Fibroblast of gingiva (primary cell): ENCODE data around the gene SPTA1.

Source experiments
- DNase-seq: peaks from one replicate; pipeline ENCODE4 v3.0.0-alpha.2; 2011; ENCODE audit warnings: low read depth

SPTA1 gene

DNA sequence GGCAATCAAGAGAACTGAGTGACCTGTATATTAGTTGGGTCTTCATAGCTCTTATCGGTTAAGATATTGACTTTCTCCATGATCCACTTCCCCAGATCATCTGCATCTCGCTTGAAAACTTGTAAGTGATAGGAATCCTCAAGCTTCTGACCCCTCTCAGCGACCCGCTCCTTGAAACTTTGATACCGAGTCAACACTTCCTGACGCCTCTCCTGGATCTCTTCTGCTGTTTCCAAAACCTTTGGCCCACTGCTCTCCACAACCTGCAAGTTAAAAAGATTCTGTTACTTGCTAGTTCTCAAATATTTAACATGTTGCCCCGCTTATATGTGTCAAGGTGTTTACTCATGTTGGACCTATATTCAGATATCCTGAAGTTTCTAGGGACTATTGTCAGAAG is 1.4 kb downstream of the SPTA1 start:
- no peak for DNase-seq

DNA sequence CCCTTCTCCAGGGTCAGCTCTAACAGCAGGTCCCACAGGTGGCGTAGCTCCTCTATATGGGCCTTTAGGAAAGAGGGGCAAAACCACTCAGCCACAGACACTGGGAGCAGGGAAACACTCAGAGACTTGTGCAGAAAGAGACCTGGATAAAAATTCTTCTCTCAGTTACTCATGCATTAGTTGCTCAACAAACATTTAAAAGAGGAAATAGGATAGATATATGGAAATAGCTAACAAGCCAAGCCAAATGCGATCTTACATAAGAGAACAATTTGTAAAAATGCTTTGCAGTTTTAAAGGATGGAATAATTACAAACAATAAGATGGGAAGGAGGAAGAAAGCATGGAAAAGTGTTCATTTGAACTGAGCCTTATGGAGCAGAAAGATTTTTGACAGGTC is 4.9 kb downstream of the SPTA1 start:
- DNase-seq, result no peak

DNA sequence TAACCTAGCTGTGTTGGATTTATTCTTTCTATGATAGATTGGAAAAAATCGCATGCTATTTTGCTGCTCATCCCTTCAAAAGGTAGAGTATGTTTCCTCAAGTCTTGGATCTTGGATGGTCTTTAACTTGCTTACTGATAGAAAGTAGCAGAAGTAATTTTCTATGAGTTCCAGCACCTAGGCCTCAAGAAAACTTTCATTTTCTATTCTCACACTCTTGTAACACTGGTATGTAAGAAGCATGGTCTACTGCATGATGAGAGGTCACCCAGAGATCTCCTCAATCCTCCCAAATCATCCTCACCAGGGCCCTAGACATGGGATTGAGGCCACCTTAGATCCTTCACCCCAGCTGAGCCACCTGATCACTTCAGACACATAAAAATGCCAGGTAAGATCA is 7.2 kb downstream of the SPTA1 start:
- DNase-seq, result no peak

DNA sequence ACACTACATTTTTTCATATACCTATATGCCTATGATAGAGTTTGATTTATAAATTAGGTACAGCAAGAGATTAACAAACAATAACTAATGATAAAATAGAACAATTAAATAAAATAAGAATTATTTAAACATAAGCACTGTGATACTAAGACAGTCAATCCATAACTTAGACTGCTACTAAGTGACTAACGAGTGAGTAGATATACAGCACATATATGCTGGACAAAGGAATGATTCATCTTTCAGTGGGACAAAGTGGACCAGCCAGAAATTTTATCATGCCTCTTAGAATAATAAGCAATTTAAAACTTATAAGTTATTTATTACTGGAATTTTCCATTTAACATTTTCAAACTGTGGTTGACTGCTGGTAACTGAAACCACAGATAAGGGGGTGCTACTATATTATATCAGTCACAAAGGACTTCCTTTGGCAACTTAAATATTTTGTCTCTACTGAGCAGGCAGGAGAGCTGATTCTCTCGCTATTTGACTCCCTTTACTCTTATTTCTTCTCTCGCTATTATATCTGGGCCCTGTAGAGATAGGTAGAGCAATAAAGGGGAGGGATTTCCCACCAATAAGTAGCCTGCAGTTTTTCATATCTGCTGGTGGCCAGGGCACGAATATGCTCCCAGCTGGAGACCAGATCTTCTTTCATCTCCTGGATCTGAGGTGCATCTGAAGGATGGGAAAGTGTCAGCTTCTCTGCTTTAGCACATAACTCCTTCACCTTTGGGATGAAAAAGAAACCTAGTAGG is 10.8 kb downstream of the SPTA1 start:
- DNase-seq, result no peak

DNA sequence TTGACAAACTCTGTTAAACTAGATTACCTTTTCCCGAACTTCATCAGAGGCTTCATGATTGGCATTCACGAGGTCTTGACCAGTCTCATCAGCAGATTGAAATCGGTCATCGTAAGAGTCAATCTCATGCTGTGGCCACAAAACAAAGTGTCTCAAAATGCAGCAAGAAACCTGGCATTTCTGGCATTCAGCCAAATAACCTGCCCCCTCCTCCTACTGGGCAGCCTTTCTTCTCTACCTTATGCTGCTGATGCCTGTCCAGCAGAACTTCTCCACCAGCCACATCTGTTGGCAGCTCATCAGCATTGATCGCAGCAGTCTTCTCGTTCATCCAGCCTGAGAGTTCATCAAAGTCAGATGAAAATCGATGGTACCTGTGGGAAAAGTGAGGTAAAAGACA is 12.2 kb downstream of the SPTA1 start:
- no peak for DNase-seq

DNA sequence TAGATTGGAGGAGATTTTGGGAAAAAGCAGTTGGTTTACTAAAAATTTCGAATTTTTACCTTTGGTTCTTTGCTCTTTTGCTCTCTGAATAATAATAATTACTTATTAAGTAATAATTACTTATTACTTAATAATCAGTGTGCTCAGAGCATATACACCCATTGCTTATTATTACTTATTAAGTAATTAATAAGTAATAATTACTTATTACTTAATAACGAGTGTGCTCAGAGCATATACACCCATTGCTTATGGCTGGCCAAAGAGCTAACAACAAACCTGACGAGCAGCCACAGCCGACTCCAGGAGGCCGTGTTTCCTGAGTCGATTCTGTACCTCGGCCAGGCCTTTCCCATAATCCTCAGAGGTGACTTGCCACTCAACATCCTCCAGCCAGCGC is 20.5 kb downstream of the SPTA1 start:
- no peak for DNase-seq

DNA sequence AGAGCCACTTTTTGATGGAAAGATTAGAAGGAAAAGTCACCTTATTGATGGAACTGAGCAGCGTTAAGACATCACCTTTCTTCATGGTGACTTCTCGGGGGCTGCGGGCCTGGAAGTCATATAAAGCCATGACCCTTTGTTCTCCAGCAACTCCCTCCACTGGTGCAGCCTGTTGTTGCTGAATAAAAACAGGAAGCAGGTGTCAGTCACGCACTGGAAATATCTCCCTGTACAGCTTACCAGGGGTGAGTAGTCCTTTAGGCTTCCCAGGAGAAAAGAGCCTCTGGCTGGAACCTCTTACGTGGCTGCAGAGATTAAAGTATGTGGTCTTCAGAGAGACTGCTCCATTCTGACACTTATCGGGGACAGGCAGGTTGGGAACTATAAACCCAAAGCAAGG is 31.9 kb downstream of the SPTA1 start:
- no peak for DNase-seq

DNA sequence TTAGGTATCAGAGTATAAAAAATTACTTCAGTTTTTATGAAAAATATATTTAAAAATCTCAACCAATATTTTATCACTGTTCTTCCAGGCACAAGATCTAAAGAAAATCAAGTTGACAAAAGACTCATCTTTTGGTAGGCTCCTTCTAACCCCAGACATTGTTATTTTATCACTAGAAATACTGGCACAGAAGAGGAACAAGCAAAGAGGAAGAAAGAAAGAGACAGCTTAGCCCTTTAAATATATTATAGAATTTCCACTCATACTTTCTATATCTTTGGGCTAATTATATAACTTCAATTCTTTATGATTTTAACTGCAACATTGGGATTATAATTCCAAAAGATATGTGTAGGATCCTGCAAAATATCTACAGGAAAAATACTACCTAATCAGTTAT is 32.4 kb downstream of the SPTA1 start:
- DNase-seq, result no peak

DNA sequence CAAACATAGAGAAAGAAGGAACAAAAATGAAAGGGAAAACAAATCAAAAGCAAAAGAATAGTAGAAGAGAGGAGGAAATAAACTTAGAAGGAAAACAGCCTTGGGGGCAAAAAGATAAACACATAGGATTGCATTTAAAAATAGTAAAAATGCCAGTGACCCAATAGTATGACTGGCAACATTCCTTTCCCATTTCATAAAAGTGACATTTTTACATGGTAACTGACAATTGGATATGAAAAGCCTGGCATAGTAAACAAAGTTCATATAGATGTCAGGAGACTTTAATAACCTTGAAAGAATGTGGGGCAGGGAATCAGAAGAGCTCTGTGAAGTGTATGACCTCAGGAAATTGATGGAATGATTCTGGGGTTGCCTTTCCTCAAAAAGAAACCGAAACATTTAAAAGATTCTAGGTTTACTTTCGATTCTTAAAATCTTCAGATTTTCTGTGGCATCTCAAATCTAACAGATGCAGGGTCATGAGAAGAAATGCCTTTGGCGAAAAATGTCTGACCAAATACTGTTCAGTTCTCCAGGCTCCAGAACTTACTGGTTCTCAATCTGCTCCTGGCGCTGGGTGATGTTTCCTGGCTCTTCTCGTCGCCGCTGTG is 33.7 kb downstream of the SPTA1 start:
- DNase-seq, result no peak

DNA sequence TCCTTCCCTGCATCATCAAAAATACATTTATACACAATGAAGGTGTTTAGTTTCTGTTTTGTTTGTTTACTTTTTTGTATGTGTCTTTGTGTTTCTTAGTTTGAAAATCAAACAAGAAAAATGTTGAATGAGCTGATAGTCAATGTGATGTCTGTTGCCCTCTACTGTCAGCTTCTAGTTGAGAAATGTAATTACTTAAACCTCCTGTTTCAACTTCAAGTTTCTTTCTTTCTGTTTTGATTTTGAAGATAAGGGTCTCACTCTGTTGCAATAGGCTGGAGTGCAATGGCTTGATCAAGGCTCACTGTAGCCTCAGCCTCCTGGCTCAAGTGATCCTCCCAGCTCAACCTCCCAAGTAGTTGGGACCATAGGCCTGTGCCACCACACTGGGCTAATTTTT is 37.5 kb downstream of the SPTA1 start:
- no peak for DNase-seq

DNA sequence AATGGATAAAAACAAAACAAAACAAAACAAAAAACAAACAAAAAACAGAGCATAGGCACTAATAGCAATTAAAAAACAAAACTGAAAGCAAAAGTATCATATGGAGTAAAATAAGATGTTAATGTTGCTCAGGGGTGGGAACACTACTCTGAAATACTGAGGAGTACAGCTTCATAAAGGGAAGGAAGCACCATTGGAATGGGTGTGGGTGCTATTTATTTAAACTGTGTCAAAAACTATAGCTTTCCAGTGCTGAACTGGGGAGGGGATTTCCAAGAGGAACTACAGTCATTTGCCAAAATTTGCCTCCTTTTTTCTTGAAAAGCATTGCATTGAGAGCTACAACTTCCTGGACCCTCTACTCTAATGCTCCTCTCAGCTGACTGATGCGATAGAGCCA is 40.0 kb downstream of the SPTA1 start:
- DNase-seq, result no peak

DNA sequence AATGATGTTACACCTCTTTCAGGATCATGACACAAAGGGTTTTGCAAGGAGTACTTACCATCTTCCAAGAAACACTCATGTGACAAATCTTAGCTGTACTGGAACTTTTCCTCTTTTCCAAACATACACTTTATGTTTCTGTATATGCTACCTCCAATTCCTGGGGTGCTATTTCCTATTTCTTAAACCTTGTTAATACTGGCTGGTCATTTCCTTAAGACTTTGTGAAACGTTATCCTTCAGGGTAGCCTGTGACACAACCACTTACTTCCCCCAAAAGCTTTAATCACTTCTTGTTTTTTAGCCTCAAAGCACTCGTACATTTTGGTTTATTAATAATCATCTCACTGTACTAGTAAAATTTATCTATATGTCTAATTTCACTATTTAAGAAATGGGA is 42.1 kb downstream of the SPTA1 start:
- DNase-seq, result no peak

DNA sequence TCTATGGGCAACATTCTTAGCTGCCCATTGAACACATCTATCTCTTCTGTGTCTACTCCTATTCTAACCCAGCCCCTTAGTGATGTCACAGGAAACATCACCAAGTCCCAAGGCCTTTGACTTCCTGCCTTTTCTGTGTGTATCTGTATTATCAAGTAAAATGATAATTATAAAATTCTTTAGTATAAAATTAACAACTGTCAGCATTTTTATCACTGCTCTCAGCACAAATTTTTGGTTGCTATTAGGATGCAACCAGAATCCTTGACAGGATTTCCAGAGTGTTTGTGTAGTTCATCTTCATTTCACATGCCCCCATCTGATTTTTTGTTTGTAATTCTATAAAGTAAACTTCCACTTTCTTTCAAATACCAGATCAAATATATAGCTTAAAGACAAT is 47.6 kb downstream of the SPTA1 start:
- DNase-seq, result no peak

DNA sequence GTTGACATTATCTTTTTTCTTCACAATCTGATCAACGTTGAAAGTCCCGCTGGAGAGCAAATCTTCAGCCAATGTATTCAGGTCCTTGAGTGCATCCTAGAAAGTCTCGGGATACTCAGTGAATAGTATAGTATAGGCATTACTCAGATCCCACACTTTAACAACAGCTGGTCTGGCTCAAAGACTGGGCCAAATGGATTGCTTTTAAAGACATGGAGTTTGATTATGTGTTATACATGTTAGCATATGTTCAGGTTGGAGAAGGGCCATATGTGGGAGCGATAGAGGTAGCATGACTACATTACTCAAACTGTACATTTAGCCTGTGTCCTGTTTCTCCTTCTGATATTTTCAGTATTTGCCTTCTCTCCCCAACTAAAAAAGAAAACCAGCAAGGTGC is 48.4 kb downstream of the SPTA1 start:
- no peak for DNase-seq

DNA sequence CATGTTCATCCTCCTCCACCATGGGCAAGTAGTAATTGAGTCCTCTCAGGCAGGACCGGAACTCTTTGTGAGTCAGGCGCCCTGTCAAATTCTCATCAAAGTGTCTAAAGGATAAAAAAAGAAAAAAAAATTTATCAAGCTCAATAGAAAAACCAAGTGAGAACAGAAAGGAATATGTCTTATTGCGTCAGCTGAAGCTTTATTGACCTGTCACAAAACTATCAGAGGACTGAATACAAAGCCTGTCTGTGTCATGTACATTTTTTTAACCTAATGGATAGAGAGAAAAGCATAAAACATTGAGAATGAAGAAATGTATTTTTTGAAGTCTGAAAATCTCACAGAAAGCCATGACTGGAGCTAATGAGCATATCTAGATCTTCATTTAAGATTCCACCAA is 72.8 kb downstream of the SPTA1 start:
- DNase-seq, result no peak

DNA sequence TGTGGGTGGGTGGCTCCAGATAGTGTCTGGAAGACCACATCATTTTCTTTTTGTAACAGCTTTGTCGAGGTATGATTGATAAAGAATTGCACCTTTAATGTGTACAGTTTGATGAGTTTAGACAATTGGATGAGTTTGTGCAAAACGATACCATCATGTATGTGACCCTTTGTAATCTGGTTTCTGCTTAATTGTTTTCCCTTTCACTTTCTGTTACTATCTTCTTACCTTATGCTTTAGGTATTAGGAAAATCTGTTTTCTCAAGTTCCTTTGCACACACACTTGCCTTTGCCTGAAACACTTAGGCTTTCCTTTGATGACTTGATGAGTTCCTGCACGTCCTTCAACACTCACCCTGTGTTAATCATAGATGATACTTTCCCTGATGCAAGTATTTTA is 74.6 kb downstream of the SPTA1 start:
- DNase-seq, result no peak

DNA sequence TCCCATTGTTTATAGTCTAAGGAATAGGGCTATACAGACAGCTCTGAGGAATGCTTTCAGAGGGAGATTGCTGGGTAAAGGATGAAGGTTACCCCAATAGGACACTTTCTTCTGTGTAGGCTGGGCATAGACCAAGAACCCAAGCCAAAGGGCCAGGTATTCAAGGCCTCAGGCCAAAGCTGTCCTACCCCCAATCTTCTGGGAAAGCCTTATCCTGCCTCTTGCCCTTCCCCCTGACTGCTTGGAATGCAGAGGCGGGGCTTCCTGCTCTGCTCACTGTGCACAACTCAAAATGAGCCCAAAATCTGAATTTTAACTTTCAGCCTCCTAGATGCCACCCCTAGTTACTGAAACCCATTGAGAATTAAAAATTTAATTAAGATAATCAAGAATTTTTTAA is 79.2 kb downstream of the SPTA1 start:
- no peak for DNase-seq

DNA sequence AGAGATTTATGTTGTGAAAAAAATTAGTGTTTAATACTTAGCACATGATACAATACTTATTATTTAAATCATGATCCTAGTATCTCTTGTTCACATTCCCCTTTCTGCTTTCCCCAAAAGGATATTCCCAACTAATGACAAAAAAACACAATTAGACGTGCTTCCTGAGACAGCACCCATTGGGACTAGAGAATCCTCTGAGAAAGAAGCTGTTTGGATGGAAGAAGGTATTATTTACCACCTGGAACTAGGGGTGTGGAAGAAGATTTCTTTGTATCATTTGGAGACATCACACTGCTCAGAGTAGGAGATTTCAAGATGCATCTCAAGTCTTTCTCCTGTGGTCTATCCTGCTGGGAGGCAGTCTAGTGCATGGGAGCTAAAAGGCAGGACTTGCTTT is 81.5 kb downstream of the SPTA1 start, which contains the start of gene OR10Z1:
TSS of gene OR10Z1 (plus strand) at position 301 of the 400 bp plus-strand sequence. CDS start 1,171 bp downstream, outside the sequence.
- no peak for DNase-seq

DNA sequence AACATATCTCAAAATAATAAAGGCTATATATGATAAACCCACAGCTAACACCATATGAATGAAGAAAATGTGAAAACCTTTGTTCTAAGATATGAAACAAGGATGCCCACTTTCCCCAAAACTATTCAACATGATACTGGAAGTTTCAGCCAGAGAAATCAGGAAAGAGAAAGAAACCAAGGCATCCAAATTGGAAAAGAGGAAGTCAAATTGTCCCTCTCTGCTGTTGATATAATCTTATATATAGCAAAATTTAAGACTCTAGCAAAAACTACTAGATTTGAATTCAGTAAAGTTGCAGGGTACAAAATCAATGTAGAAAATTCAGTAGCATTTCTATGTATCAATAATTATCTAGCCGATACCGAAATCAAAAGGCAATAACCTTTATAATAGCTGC is 85.8 kb downstream of the SPTA1 start:
- no peak for DNase-seq

DNA sequence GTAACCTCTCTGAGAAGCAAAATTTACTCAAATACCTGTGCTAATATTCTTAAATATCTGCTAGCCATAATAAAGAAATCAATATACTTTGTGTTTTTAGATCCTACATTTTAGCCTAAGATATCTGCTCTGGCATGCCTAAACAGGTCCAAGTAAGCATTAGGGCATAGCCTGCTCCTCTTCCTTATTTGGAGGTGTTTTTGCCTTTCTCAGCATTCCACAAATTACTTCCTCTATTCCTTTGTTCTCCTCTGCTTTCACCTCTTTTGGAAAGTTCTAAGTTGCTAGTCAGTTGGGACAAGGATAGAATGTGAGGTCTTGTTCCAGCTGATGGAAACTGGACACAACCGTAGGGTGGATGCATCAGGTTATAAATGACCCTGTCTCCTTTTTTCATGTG is 99.6 kb downstream of the SPTA1 start:
- no peak for DNase-seq

DNA sequence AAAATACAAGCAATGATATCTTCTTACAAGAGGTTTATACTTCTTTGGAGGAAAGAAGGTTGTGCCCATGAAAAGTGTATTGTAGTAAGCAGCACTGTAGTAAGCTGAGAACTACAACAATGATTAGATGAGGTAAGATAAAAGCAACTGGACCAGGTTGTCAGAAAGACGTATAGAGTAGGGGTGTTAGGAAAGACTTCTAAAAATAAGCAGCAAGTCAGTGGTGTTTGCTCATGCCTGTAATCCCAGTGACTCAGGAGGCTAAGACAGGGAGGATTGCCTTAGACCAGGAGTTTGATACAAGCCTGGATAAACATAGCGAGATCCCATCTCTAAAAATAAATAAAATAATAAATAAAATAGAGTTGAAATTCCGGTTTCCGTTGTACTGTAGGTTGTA is 102.6 kb downstream of the SPTA1 start:
- no peak for DNase-seq

DNA sequence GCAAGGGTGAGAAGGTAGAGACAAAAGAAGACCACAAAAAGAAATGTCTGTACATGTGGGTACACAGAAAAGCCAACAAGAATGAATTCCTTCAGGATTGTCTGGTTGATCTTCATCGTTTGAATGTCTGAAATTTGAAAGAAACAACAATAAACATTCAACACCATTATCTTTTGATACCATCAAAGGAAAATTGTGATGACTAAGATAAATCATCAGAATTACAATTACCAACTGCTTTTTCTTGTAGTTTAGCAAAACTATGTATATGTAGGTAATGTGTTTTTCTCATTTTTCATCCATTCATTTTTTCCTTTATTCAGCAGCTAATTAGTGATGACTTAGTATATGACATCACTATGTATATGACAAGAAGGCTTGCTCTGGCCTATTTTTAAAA is 106.8 kb downstream of the SPTA1 start, which contains the start of gene OR10X1:
TSS of gene OR10X1 (minus strand) at position 167 of the 400 bp plus-strand sequence. CDS start at position 167, 0 bp downstream.
- DNase-seq, result no peak

DNA sequence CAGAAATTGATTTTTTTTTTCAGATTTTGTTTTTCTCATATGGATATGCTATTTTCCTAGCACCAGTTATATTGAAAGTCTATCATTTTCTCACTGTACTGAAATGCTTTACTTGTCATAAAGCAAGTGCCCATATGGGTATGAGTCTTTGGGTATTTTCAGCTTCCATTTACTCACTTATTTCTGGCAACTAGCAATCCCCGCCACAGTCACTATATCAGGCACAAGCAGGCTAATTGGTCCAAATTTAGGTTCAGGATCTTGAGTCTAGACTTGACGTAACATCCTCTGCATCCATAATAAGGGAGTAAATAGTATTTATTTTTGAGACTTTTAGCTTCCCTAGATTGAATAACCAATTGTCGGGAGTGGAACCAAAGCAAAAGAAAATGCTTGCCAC is 109.0 kb downstream of the SPTA1 start:
- DNase-seq, result no peak

DNA sequence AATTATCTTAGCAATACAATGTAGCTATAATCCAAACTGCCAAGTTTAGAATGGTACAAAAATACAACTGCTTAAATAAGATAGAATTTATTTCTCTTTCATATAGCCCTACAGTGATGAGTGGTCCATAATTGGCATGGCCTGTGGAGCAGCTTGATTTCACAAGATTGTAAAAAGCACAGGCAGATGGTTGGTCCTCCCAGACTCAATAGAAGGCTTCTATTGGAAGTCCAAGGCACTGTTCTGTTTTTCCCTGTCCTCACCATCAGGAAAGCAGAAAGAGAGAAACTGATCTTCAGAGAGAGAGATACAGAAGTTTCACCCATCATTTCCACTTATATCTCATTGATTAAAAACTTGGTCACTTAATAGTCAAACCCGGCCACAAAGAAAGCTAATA is 114.3 kb downstream of the SPTA1 start:
- no peak for DNase-seq
